Measurements from ENCODE around the gene CHRNA5.
"Not testable (repeated sequence)": the region's sequence is repeated elsewhere in the genome, so short reads cannot be mapped to it uniquely, and the experiment has no call there.

Gene CHRNA5

GRCh38 chr15:78565097-78565950, at the start of gene CHRNA5:
Gene CHRNA5, plus strand, starts transcription at chr15:78565520. Its CDS starts 200 bp downstream, at chr15:78565720.
- DNase-seq (ENCODE audit: extremely low read depth in 1 of 2, low read depth in 1 of 2): peak; percentile 25 to 49

GRCh38 chr15:78520035-78520434, 45.3 kb upstream of the CHRNA5 start:
- DNase-seq (ENCODE audit: extremely low read depth in 1 of 2, low read depth in 1 of 2): not testable (repeated sequence)

GRCh38 chr15:78524230-78524629, 41.1 kb upstream of the CHRNA5 start:
- DNase-seq (ENCODE audit: extremely low read depth in 1 of 2, low read depth in 1 of 2): no peak

- no peak for DNase-seq (ENCODE audit: extremely low read depth in 1 of 2, low read depth in 1 of 2)
Measured at GRCh38 chr15:78527325-78527724, 38.0 kb upstream of the CHRNA5 start.

GRCh38 chr15:78533331-78533730, 32.0 kb upstream of the CHRNA5 start:
- no peak for DNase-seq (ENCODE audit: extremely low read depth in 1 of 2, low read depth in 1 of 2)

- no peak for DNase-seq (ENCODE audit: extremely low read depth in 1 of 2, low read depth in 1 of 2)
Measured at GRCh38 chr15:78536134-78536533, 29.2 kb upstream of the CHRNA5 start.

- DNase-seq (ENCODE audit: extremely low read depth in 1 of 2, low read depth in 1 of 2): no peak
Measured at GRCh38 chr15:78537266-78537905, 27.9 kb upstream of the CHRNA5 start.

GRCh38 chr15:78538358-78538757, 27.0 kb upstream of the CHRNA5 start:
- DNase-seq (ENCODE audit: extremely low read depth in 1 of 2, low read depth in 1 of 2): no peak

GRCh38 chr15:78539464-78540140, 25.7 kb upstream of the CHRNA5 start:
- DNase-seq (ENCODE audit: extremely low read depth in 1 of 2, low read depth in 1 of 2): not testable (repeated sequence)

- DNase-seq (ENCODE audit: extremely low read depth in 1 of 2, low read depth in 1 of 2): peak; percentile 85 to 94
Measured at GRCh38 chr15:78540141-78540870, 25.0 kb upstream of the CHRNA5 start, which contains the start of gene PSMA4. Gene PSMA4, plus strand, starts transcription at chr15:78540444. Its CDS starts 1,484 bp downstream, at chr15:78541928.

GRCh38 chr15:78540871-78541743, 24.2 kb upstream of the CHRNA5 start:
- no peak for DNase-seq (ENCODE audit: extremely low read depth in 1 of 2, low read depth in 1 of 2)

- no peak for DNase-seq (ENCODE audit: extremely low read depth in 1 of 2, low read depth in 1 of 2)
Measured at GRCh38 chr15:78541744-78542034, 23.6 kb upstream of the CHRNA5 start.

GRCh38 chr15:78542647-78543046, 22.7 kb upstream of the CHRNA5 start:
- DNase-seq (ENCODE audit: extremely low read depth in 1 of 2, low read depth in 1 of 2): no peak

- no peak for DNase-seq (ENCODE audit: extremely low read depth in 1 of 2, low read depth in 1 of 2)
Measured at GRCh38 chr15:78550194-78550593, 15.1 kb upstream of the CHRNA5 start.

- DNase-seq (ENCODE audit: extremely low read depth in 1 of 2, low read depth in 1 of 2): no peak
Measured at GRCh38 chr15:78550815-78551214, 14.5 kb upstream of the CHRNA5 start.

- no peak for DNase-seq (ENCODE audit: extremely low read depth in 1 of 2, low read depth in 1 of 2)
Measured at GRCh38 chr15:78551902-78552301, 13.4 kb upstream of the CHRNA5 start.

- DNase-seq (ENCODE audit: extremely low read depth in 1 of 2, low read depth in 1 of 2): no peak
Measured at GRCh38 chr15:78552597-78552996, 12.7 kb upstream of the CHRNA5 start.

GRCh38 chr15:78560201-78560600, 5.1 kb upstream of the CHRNA5 start:
- DNase-seq (ENCODE audit: extremely low read depth in 1 of 2, low read depth in 1 of 2): not testable (repeated sequence)

- DNase-seq (ENCODE audit: extremely low read depth in 1 of 2, low read depth in 1 of 2): no peak
Measured at GRCh38 chr15:78561490-78561889, 3.8 kb upstream of the CHRNA5 start.

GRCh38 chr15:78563092-78563491, 2.2 kb upstream of the CHRNA5 start:
- DNase-seq (ENCODE audit: extremely low read depth in 1 of 2, low read depth in 1 of 2): no peak
